Endothelial cell (in vitro differentiated cells): ENCODE measurements around the gene SBF2. TPM values are rescaled to one million over a fixed set of nuclear protein-coding genes. Genes with fewer than 3 reads are reported as not detected.
"Not testable (repeated sequence)": the region's sequence is repeated elsewhere in the genome, so short reads cannot be mapped to it uniquely, and the experiment has no call there.

Experiments
- DNase-seq: peaks from one replicate; pipeline ENCODE4 v3.0.0; 2021; ENCODE audit warnings: low spot score
- H3K27ac Mint-ChIP-seq: one replicate; pipeline ENCODE4 v1.8.0; 2021; ENCODE audit warnings: mixed read lengths, inconsistent platforms; ENCODE audit not compliant: unreplicated experiment
- H3K27me3 Mint-ChIP-seq: one replicate; pipeline ENCODE4 v1.8.0; 2021; ENCODE audit warnings: mild to moderate bottlenecking, moderate library complexity, mixed read lengths, inconsistent platforms; ENCODE audit not compliant: unreplicated experiment
- H3K36me3 Mint-ChIP-seq: one replicate; pipeline ENCODE4 v1.8.0; 2021; ENCODE audit warnings: mild to moderate bottlenecking, low read depth, mixed read lengths, inconsistent platforms; ENCODE audit not compliant: unreplicated experiment
- H3K4me1 Mint-ChIP-seq: one replicate; pipeline ENCODE4 v1.8.0; 2021; ENCODE audit warnings: mild to moderate bottlenecking, mixed read lengths, inconsistent platforms; ENCODE audit not compliant: unreplicated experiment
- H3K4me3 Mint-ChIP-seq: one replicate; pipeline ENCODE4 v1.8.0; 2021; ENCODE audit warnings: mild to moderate bottlenecking, mixed read lengths, inconsistent platforms; ENCODE audit not compliant: unreplicated experiment
- H3K9me3 Mint-ChIP-seq: one replicate; pipeline ENCODE4 v1.8.0; 2021; ENCODE audit warnings: mixed read lengths, inconsistent platforms; ENCODE audit not compliant: unreplicated experiment
- CTCF ChIP-seq: fragments of 200-600 bp; sonication (generic); IDR thresholded peaks from one replicate; pipeline ENCODE4 v1.5.0; 2021; ENCODE audit warnings: antibody characterized with exemption; ENCODE audit not compliant: unreplicated experiment
- total RNA-seq: library from RNA; stranded (reverse); fragmentation: NEBNext Ultra II Directional; extraction: Animal tissue kit (Norgen Biotek cat#: 25700); gene quantifications from one replicate; pipeline ENCODE4 v1.2.1, GENCODE V29; 2021; ENCODE audit not compliant: unreplicated experiment

The SBF2 gene
- total RNA-seq, 1 donor from 2014 or later: 40.8 TPM

GRCh38 chr11:10265936-10266335 lies 28.1 kb downstream of the SBF2 start:
- H3K27me3 Mint-ChIP-seq: peaks cover 5% of the 10 kb centered on the region
- DNase-seq: no peak
- no peaks in the 10 kb centered on the region for H3K9me3 Mint-ChIP-seq
- no peak overlapping the region for H3K27ac Mint-ChIP-seq
- no peaks in the 10 kb centered on the region for H3K4me1 Mint-ChIP-seq
- TF ChIP-seq CTCF: no peak
- no peak overlapping the region for H3K4me3 Mint-ChIP-seq
- peaks cover 3% of the 10 kb centered on the region for H3K36me3 Mint-ChIP-seq

GRCh38 chr11:10264716-10265115 lies 29.3 kb downstream of the SBF2 start:
- not testable (repeated sequence) for H3K27me3 Mint-ChIP-seq, H3K9me3 Mint-ChIP-seq, H3K4me3 Mint-ChIP-seq, DNase-seq, H3K27ac Mint-ChIP-seq, H3K4me1 Mint-ChIP-seq, H3K36me3 Mint-ChIP-seq

- TF ChIP-seq CTCF: no peak
- Mint-ChIP-seq H3K27ac (no peak overlapping the region), H3K27me3 (peaks cover 5% of the 10 kb centered on the region), H3K4me1 (no peaks in the 10 kb centered on the region), H3K4me3 (no peak overlapping the region), H3K36me3 (peaks cover 3% of the 10 kb centered on the region), H3K9me3 (no peaks in the 10 kb centered on the region)
- DNase-seq: no peak
Observed at GRCh38 chr11:10263929-10264328, 30.1 kb downstream of the SBF2 start.

GRCh38 chr11:10261821-10262220 lies 32.2 kb downstream of the SBF2 start:
- TF ChIP-seq CTCF: no peak
- H3K36me3 Mint-ChIP-seq: peaks cover 3% of the 10 kb centered on the region

GRCh38 chr11:10257478-10257877 lies 36.5 kb downstream of the SBF2 start:
- Mint-ChIP-seq H3K27me3 (peaks cover 2% of the 10 kb centered on the region), H3K4me1 (peaks cover 9% of the 10 kb centered on the region)

More at GRCh38 chr11:10261821-10262220, 32.2 kb downstream of the SBF2 start:
- Mint-ChIP-seq H3K27me3 (peaks cover 5% of the 10 kb centered on the region), H3K27ac (no peak overlapping the region), H3K4me1 (peaks cover 2% of the 10 kb centered on the region), H3K9me3 (no peaks in the 10 kb centered on the region), H3K4me3 (no peak overlapping the region)
- no peak for DNase-seq

More at GRCh38 chr11:10257478-10257877, 36.5 kb downstream of the SBF2 start:
- H3K27ac Mint-ChIP-seq: no peak overlapping the region
- H3K9me3 Mint-ChIP-seq: no peaks in the 10 kb centered on the region
- no peak overlapping the region for H3K4me3 Mint-ChIP-seq
- no peak for DNase-seq
- TF ChIP-seq CTCF: no peak
- no peaks in the 10 kb centered on the region for H3K36me3 Mint-ChIP-seq
